ENCODE measurements around the gene LRP8. TPM values are rescaled to one million over a fixed set of nuclear protein-coding genes. Genes with fewer than 3 reads are reported as not detected.
A peak's percentile ranks its signal among the peaks of the same experiment; 100 is the strongest.

Gene LRP8
- polyA plus RNA-seq, 1 of the 3 experiments (the other 2 are of a cell fraction) = 19.9 TPM

DNA sequence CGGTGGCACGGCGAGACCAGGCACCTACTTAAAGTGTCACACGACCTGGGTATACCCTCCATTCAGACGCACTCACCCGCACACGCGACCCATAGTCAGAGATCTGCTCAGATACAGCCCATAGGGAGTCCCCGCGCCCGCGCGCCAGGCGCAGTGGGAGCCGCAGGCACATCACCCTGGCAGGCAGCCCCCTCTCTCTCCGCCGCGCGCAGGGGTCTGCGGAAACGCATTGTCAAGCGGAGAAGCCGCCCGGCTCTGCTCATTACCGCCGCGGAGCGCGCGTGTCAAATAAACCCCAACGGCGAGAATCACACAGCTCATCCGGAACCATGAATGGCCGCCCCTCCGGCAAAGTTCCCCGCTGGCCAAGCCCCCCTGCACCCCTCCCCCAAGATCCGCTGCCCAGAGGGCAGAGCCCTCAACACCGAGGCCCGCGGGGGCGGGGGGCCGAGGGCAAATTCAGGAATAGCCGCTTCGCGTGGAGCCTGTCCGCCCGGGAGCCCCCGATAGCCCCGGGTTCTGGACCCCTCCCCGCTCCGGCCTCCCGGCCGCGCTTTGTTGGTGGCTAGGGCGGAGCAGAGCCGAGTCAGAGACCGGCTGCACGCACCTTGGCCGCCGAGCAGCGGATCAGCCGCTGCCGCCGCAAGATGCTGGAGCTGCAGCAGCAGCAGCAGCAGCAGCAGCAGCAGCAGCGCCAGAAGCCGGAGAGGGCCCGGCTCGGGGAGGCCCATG, 522 bp downstream of the LRP8 start:
- Histone ChIP-seq H2AFZ (ENCODE audit: low read depth) (peak overlapping the region; percentile 88), H3K79me2 (ENCODE audit: insufficient read depth) (peaks cover 6% of the 10 kb centered on the region; the same call in 1 of the 2 replicates), H3K36me3 (replicated peaks in 1 of 2; ENCODE audit: control insufficient read depth in 1 of 2, insufficient read depth in 2 of 2, low read length in 1 of 2) (peaks cover 5 to 10% of the 10 kb centered on the region in 2 experiments), H3F3A (replicated peaks; ENCODE audit: insufficient read depth) (no peaks in the 10 kb centered on the region), H3K27me3 (ENCODE audit: insufficient read depth) (no peaks in the 10 kb centered on the region), H3K9ac (peak overlapping the region; percentile 81), H3K4me3 (ENCODE audit: low read depth in 2 of 2, low read length in 1 of 2) (peak overlapping the region; percentile 76 to 96), H3K9me2 (no peaks in the 10 kb centered on the region), H4K20me1 (ENCODE audit: insufficient read depth) (no peaks in the 10 kb centered on the region), H3K4me2 (peak overlapping the region; percentile 99), H3K9me3 (no peaks in the 10 kb centered on the region), H3K27ac (ENCODE audit: low read depth in 2 of 2, low read length in 1 of 2) (peak overlapping the region; percentile 21 to 81; a peak in 2 of 4 replicates), H3K4me1 (ENCODE audit: control insufficient read depth in 1 of 2, insufficient read depth in 2 of 2, low read depth in 1 of 2, low read length in 1 of 2) (peaks cover 0 to 21% of the 10 kb centered on the region in 2 experiments; a peak in 2 of 4 replicates)
- DNase-seq = peak; percentile 78
- TF ChIP-seq RFX5 (IDR thresholded peaks at IDR 0.05; ENCODE audit: low read length) = no peak
- peak in 1 of 2 experiments; percentile 18; a peak in 1 of 4 replicates for TF ChIP-seq EP300 (IDR thresholded peaks at IDR 0.05; ENCODE audit: borderline replicate concordance in 1 of 2, low read depth in 1 of 2, low read length in 1 of 2)
- ChIA-PET POLR2A (interaction anchor here (1.0 to 2.7 kb wide), 3 partner anchors 11 to 51 kb away, joined by 3 to 11 read pairs (median 4); no protein-coding TSS in a partner anchor), CTCF (interaction anchor here (0.8 to 2.7 kb wide), 3 partner anchors 9 to 66 kb away, joined by 3 to 18 read pairs (median 12); no protein-coding TSS in a partner anchor)
- 0% methylated on average over 8 of the region's 68 CpGs for WGBS (ENCODE audit: low lambda C conversion rate)

DNA sequence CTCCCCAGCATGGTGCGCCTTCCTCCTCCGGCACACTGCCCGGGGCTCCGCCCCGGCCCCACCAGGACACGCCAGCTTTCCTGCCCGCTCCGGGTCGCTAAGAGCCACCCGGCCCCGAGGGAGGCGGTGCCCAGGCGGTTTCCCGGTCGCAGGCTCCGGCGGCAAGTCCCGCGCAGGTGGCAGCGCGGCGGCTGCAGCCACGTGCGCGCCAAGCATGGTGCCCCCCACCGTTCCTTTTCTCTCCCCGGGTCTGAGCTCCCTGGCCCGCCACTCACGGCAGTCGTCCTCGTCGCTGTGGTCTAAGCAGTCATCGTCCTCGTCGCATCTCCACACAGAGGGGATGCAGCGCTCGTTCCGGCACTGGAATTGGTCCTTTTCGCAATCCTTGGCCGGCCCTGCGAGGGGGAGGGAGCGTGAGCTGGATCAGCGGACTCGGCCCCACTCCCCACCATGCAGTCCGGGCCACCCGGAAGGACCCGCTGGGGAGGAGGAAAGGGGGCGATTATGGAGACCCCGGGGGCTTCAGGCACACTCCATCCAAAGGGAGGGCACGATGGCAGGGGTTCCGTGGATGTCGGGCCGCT, 1.2 kb downstream of the LRP8 start:
- WGBS (ENCODE audit: low lambda C conversion rate) = 1% methylated on average over 10 of the region's 53 CpGs
- Histone ChIP-seq H3K4me1 (ENCODE audit: control insufficient read depth in 1 of 2, insufficient read depth in 2 of 2, low read depth in 1 of 2, low read length in 1 of 2) (peaks cover 0 to 25% of the 10 kb centered on the region in 2 experiments; a peak in 2 of 4 replicates), H3K36me3 (replicated peaks in 1 of 2; ENCODE audit: control insufficient read depth in 1 of 2, insufficient read depth in 2 of 2, low read length in 1 of 2) (peaks cover 5 to 10% of the 10 kb centered on the region in 2 experiments), H3K79me2 (ENCODE audit: insufficient read depth) (peaks cover 6% of the 10 kb centered on the region; the same call in 1 of the 2 replicates), H2AFZ (ENCODE audit: low read depth) (peak overlapping the region; percentile 88), H3K27ac (ENCODE audit: low read depth in 2 of 2, low read length in 1 of 2) (peak overlapping the region; percentile 72 to 81), H3K4me2 (peak overlapping the region; percentile 99), H4K20me1 (ENCODE audit: insufficient read depth) (no peaks in the 10 kb centered on the region), H3K9ac (peak overlapping the region; percentile 81), H3K4me3 (ENCODE audit: low read depth in 2 of 2, low read length in 1 of 2) (peak overlapping the region; percentile 76 to 96), H3K9me3 (no peaks in the 10 kb centered on the region), H3K27me3 (ENCODE audit: insufficient read depth) (no peaks in the 10 kb centered on the region), H3F3A (replicated peaks; ENCODE audit: insufficient read depth) (no peaks in the 10 kb centered on the region), H3K9me2 (no peaks in the 10 kb centered on the region)
- CTCF ChIA-PET = interaction anchor here (0.8 to 2.7 kb wide), 4 partner anchors 9 to 67 kb away, joined by 3 to 18 read pairs (median 8); no protein-coding TSS in a partner anchor
- DNase-seq = peak; percentile 76
- POLR2A ChIA-PET = interaction anchor here (0.9 to 2.7 kb wide), 4 partner anchors 9 to 51 kb away, joined by 3 to 11 read pairs (median 4); no protein-coding TSS in a partner anchor
- TF ChIP-seq GABPA (IDR thresholded peaks at IDR 0.05; ENCODE audit: low read depth) = 0 out of 2 replicates have a peak, but pooled peaks have one; percentile 5
- TF ChIP-seq, protein P1, sequence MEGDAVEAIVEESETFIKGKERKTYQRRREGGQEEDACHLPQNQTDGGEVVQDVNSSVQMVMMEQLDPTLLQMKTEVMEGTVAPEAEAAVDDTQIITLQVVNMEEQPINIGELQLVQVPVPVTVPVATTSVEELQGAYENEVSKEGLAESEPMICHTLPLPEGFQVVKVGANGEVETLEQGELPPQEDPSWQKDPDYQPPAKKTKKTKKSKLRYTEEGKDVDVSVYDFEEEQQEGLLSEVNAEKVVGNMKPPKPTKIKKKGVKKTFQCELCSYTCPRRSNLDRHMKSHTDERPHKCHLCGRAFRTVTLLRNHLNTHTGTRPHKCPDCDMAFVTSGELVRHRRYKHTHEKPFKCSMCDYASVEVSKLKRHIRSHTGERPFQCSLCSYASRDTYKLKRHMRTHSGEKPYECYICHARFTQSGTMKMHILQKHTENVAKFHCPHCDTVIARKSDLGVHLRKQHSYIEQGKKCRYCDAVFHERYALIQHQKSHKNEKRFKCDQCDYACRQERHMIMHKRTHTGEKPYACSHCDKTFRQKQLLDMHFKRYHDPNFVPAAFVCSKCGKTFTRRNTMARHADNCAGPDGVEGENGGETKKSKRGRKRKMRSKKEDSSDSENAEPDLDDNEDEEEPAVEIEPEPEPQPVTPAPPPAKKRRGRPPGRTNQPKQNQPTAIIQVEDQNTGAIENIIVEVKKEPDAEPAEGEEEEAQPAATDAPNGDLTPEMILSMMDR (IDR thresholded peaks at IDR 0.05) = no peak
- peak; percentile 71 for TF ChIP-seq MXI1 (IDR thresholded peaks at IDR 0.05; ENCODE audit: low read depth, low read length)
- TF ChIP-seq ZBTB33 (IDR thresholded peaks at IDR 0.05; ENCODE audit: borderline replicate concordance, low read depth) = no peak
- no peak for TF ChIP-seq EZH2phosphoT487 (IDR thresholded peaks at IDR 0.05; ENCODE audit: borderline replicate concordance, low read depth)
- TF ChIP-seq RAD21 (IDR thresholded peaks at IDR 0.05; ENCODE audit: low read length) = no peak
- TF ChIP-seq NRF1 (IDR thresholded peaks at IDR 0.05; ENCODE audit: low read depth, low read length) = no peak
- TF ChIP-seq GATA2 (CRISPR knock-in tag; IDR thresholded peaks at IDR 0.05) = no peak
- TF ChIP-seq, protein P2, sequence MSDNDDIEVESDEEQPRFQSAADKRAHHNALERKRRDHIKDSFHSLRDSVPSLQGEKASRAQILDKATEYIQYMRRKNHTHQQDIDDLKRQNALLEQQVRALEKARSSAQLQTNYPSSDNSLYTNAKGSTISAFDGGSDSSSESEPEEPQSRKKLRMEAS (IDR thresholded peaks at IDR 0.05; ENCODE audit: low read depth) = peak; percentile 35; the same call in 1 of the 2 replicates
- TF ChIP-seq REST (IDR thresholded peaks at IDR 0.05; ENCODE audit: low read depth, low read length) = no peak
- TF ChIP-seq RFX5 (IDR thresholded peaks at IDR 0.05; ENCODE audit: low read length) = no peak
- TF ChIP-seq ELF1 (IDR thresholded peaks at IDR 0.05) = no peak
- TF ChIP-seq FOXM1 (IDR thresholded peaks at IDR 0.05; ENCODE audit: low read depth) = no peak
- TF ChIP-seq, protein P3, sequence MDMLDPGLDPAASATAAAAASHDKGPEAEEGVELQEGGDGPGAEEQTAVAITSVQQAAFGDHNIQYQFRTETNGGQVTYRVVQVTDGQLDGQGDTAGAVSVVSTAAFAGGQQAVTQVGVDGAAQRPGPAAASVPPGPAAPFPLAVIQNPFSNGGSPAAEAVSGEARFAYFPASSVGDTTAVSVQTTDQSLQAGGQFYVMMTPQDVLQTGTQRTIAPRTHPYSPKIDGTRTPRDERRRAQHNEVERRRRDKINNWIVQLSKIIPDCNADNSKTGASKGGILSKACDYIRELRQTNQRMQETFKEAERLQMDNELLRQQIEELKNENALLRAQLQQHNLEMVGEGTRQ (IDR thresholded peaks at IDR 0.05; ENCODE audit: borderline replicate concordance, low read depth, low read length) = no peak

All from SK-N-SH (cell line).